HG03045 (cell line): ENCODE measurements around the gene DUSP16.

Source experiments
- ATAC-seq: cut with Tn5 transposase; IDR thresholded peaks from one replicate; pipeline ENCODE4 v1.9.1; 2021; ENCODE audit warnings: mild to moderate bottlenecking, moderate library complexity; ENCODE audit not compliant: unreplicated experiment

The DUSP16 gene

GRCh38 chr12:12550277-12550676 lies 12.4 kb downstream of the DUSP16 start:
- no peak for ATAC-seq

GRCh38 chr12:12549426-12549825 lies 13.2 kb downstream of the DUSP16 start:
- no peak for ATAC-seq

GRCh38 chr12:12548713-12549112 lies 13.9 kb downstream of the DUSP16 start:
- no peak for ATAC-seq

GRCh38 chr12:12546314-12546772 lies 16.3 kb downstream of the DUSP16 start:
- ATAC-seq: no peak

- ATAC-seq: no peak
Observed at GRCh38 chr12:12543959-12544358, 18.7 kb downstream of the DUSP16 start.

GRCh38 chr12:12542964-12543363 lies 19.7 kb downstream of the DUSP16 start:
- ATAC-seq: no peak

- ATAC-seq: no peak
Observed at GRCh38 chr12:12542286-12542685, 20.4 kb downstream of the DUSP16 start.

- ATAC-seq: no peak
Observed at GRCh38 chr12:12541782-12542181, 20.9 kb downstream of the DUSP16 start.

GRCh38 chr12:12540261-12541013 lies 22.2 kb downstream of the DUSP16 start:
- no peak for ATAC-seq

GRCh38 chr12:12539028-12539810 lies 23.4 kb downstream of the DUSP16 start:
- ATAC-seq: no peak

- ATAC-seq: no peak
Observed at GRCh38 chr12:12538535-12538934, 24.1 kb downstream of the DUSP16 start.

- ATAC-seq: no peak
Observed at GRCh38 chr12:12537421-12537820, 25.2 kb downstream of the DUSP16 start.

GRCh38 chr12:12534975-12535374 lies 27.7 kb downstream of the DUSP16 start:
- no peak for ATAC-seq

GRCh38 chr12:12534166-12534866 lies 28.3 kb downstream of the DUSP16 start:
- ATAC-seq: no peak

GRCh38 chr12:12533238-12533829 lies 29.3 kb downstream of the DUSP16 start:
- ATAC-seq: no peak

- ATAC-seq: no peak
Observed at GRCh38 chr12:12531194-12531593, 31.5 kb downstream of the DUSP16 start.

- ATAC-seq: no peak
Observed at GRCh38 chr12:12529783-12530421, 32.8 kb downstream of the DUSP16 start.

- ATAC-seq: no peak
Observed at GRCh38 chr12:12528361-12529270, 34.0 kb downstream of the DUSP16 start.

GRCh38 chr12:12527820-12528296 lies 34.8 kb downstream of the DUSP16 start:
- ATAC-seq: no peak
